Prostate gland (tissue), 2 donors: ENCODE data around the gene ABI3BP. TPM values are rescaled to one million over a fixed set of nuclear protein-coding genes. Genes with fewer than 3 reads are reported as not detected.
A peak's percentile ranks its signal among the peaks of the same experiment; 100 is the strongest.

ENCODE experiments used
- DNase-seq: peaks from one replicate; pipeline ENCODE4 v3.0.0-alpha.2; 2019; ENCODE audit warnings: low spot score
- H3K27ac ChIP-seq, 2 donors: fragments of 200-600 bp; sonication (generic); 2 replicates each; pipeline ENCODE4 v1.5.1; 2017 to 2019
- H3K27me3 ChIP-seq: fragments of 200-600 bp; sonication (generic); replicated peaks from 2 replicates; pipeline ENCODE4 v1.5.1; 2019; ENCODE audit not compliant: insufficient read depth
- H3K36me3 ChIP-seq, 2 donors: fragments of 200-600 bp; sonication (generic); 1 replicate in 1 of 2; 2 replicates in 1 of 2; pipeline versions ENCODE4 v1.5.1 to v1.8.1; 2017 to 2019
- H3K4me1 ChIP-seq: fragments of 200-600 bp; sonication (generic); replicated peaks from 2 replicates; pipeline ENCODE4 v1.5.1; 2019
- H3K4me3 ChIP-seq, 2 donors: fragments of 200-600 bp; sonication (generic); 2 replicates each; pipeline ENCODE4 v1.5.1; 2017 to 2019
- H3K9me3 ChIP-seq: fragments of 200-600 bp; sonication (generic); 2 replicates; pipeline ENCODE4 v1.5.1; 2017
- POLR2A ChIP-seq: fragments of 450-650 bp; IDR thresholded peaks from one replicate; pipeline ENCODE4 v1.6.1; 2016; ENCODE audit warnings: antibody characterized with exemption, mild to moderate bottlenecking
- POLR2AphosphoS5 ChIP-seq: sonication (generic); formaldehyde crosslinking; IDR thresholded peaks from one replicate; pipeline ENCODE4 v1.6.1; 2017; ENCODE audit warnings: antibody characterized with exemption
- WGBS: methylation state at CpG from one replicate; pipeline ENCODE4 v1.1.5; 2018; 5-methylcytosine and 5-hydroxymethylcytosine counted together
- intact Hi-C: fragments of 100-400 bp; cut with DNase I; formaldehyde crosslinking; loops from one replicate; pipeline ENCODE4 v1.14.2; 2022
- total RNA-seq, 2 donors: library from RNA; depleted of rRNA; stranded (reverse); fragments of >200 nt; gene quantifications; one replicate each; pipeline ENCODE4 v1.1.0, GENCODE V29; 2016
- TF ChIP-seq, protein P1 (sequence below), 4 experiments: fragments of 200-600 bp in 2 of 4; fragments of 450-650 bp in 2 of 4; sonication (generic) in 2 of 4; IDR thresholded peaks; 1 replicate in 3 of 4; 2 replicates in 1 of 4; pipeline ENCODE4 v1.5.1; 2016 to 2019; ENCODE audit warnings: antibody characterized with exemption in 4 of 4, mild to moderate bottlenecking in 2 of 4, moderate library complexity in 2 of 4

ABI3BP gene
- total RNA-seq, 2 donors from 2014 or later = 15.3 to 16.6 TPM

DNA sequence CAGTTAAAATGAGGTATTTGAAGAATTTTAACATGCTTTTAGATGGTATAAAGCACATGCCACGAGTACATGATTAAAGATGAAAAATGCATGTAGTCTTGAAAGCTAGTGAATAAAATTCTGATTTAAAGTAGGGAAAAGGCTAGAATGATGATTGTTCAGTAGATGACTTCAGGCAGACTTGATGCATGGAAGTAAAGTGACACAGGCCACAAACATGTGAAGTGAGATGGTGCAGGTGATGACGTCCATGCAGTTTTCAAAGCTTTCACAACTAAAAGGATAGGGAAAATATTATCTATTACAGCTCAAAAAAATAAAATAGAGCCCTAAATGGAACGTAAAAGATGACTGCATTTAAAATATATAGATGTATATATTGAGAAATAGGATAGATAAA lies 143.1 kb downstream of the ABI3BP start:
- Histone ChIP-seq H3K4me3 (no peak overlapping the region), H3K4me1 (no peaks in the 10 kb centered on the region), H3K27me3 (no peaks in the 10 kb centered on the region), H3K9me3 (no peaks in the 10 kb centered on the region), H3K27ac (no peak overlapping the region), H3K36me3 (no peaks in the 10 kb centered on the region)
- 91% methylated on average over 3 of the region's 3 CpGs for WGBS
- TF ChIP-seq POLR2AphosphoS5 (no peak), POLR2A (no peak)
- TF ChIP-seq, protein P1, sequence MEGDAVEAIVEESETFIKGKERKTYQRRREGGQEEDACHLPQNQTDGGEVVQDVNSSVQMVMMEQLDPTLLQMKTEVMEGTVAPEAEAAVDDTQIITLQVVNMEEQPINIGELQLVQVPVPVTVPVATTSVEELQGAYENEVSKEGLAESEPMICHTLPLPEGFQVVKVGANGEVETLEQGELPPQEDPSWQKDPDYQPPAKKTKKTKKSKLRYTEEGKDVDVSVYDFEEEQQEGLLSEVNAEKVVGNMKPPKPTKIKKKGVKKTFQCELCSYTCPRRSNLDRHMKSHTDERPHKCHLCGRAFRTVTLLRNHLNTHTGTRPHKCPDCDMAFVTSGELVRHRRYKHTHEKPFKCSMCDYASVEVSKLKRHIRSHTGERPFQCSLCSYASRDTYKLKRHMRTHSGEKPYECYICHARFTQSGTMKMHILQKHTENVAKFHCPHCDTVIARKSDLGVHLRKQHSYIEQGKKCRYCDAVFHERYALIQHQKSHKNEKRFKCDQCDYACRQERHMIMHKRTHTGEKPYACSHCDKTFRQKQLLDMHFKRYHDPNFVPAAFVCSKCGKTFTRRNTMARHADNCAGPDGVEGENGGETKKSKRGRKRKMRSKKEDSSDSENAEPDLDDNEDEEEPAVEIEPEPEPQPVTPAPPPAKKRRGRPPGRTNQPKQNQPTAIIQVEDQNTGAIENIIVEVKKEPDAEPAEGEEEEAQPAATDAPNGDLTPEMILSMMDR (IDR thresholded peaks at IDR 0.05) = no peak
- intact Hi-C loops = no loop called here
- DNase-seq = no peak

DNA sequence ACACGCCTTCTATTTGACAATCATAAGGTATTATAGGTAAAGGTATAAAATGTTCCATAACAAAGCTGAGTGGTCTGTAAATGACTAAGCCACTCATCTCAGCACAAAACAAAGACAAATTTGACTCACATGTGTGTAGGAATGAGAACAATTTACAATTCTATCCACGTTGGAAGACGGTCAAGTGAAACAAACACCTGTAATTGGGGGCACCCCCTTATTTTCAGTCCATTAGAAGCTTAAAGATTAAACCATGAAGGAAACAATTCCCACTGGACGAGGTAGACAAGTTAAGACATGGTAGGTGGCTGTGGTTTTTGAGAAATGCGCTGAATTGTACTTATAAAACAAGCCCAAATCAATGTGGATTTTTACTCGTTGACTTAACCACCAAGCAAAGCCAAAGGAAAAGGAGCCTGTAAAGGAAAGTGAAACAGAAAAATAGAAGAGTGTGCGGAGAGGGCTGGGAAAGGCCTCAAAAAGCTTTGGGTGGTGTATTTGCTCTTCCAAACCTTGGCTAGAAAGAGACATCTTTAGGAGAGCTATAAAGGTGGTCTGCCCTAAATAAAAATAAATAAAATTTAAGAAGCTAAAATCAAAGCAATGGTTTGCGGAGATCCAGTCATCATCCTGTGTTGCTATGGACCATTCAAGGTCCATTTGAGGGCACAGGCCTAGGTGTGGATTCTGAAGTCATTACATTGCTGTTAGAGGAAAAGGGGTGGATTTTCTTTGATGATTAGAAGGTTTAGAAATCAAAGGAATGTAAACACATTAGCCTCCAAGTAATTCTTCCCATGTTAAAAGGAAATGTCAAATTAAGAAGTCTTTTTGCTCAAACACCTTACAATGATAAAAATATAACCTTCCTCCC lies 148.9 kb downstream of the ABI3BP start:
- Histone ChIP-seq H3K4me1 (no peaks in the 10 kb centered on the region), H3K27ac (peak overlapping the region; percentile 10 to 45), H3K27me3 (no peaks in the 10 kb centered on the region), H3K36me3 (no peaks in the 10 kb centered on the region), H3K9me3 (no peaks in the 10 kb centered on the region), H3K4me3 (no peak overlapping the region)
- peak; percentile 7 for DNase-seq
- WGBS = 42% methylated on average over 8 of the region's 8 CpGs
- intact Hi-C loops = no loop called here
- TF ChIP-seq POLR2AphosphoS5 = peak; percentile 46
- TF ChIP-seq, protein P1 (IDR thresholded peaks at IDR 0.05) = no peak

DNA sequence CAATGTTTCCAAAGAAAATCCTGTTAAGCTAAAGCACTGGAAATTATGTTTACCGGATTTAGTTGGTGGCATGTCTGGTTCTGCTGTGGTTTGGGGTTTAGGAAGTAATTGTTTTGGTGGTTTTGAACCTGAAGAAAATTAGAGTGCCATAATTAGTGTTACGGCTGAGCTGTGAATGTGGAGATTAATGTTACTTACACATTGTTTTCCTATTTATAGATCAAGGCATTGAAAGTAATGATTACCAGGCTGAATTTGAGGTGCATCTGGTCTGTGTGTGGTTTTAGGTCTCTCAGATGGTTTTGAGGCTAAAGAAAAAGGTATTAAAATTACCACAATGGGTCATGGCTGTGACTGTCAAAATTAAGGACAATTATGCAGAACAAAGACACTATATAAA lies 155.1 kb downstream of the ABI3BP start:
- H3K9me3 ChIP-seq = no peaks in the 10 kb centered on the region
- H3K4me1 ChIP-seq = no peaks in the 10 kb centered on the region
- DNase-seq = no peak
- no peak overlapping the region for H3K27ac ChIP-seq
- no peak overlapping the region for H3K4me3 ChIP-seq
- H3K36me3 ChIP-seq = no peaks in the 10 kb centered on the region
- intact Hi-C loops = no loop called here
- TF ChIP-seq, protein P1 (IDR thresholded peaks at IDR 0.05) = no peak
- no peak for TF ChIP-seq POLR2AphosphoS5
- no peak for TF ChIP-seq POLR2A
- H3K27me3 ChIP-seq = no peaks in the 10 kb centered on the region
- WGBS = 82% methylated on average over 2 of the region's 2 CpGs

DNA sequence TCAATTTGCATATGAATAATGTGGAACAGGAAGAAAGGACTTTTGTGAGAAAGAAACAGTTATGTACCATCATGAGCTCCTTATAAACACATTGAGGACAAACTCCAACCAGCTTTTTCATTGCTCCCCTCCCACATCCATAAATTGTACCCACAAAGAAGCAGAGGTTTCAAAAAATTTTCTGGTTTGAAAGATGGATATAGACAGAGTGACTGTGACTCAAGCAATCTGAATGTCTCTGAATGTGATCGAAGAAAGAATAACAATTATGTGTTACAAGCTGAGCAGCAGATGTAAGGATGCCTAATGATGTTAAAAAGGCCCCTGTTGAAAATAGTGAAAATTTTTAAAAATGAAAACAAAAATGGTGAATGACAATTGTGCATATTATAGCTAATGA lies 156.6 kb downstream of the ABI3BP start:
- Histone ChIP-seq H3K36me3 (no peaks in the 10 kb centered on the region), H3K4me3 (no peak overlapping the region), H3K4me1 (no peaks in the 10 kb centered on the region), H3K27ac (no peak overlapping the region), H3K9me3 (no peaks in the 10 kb centered on the region), H3K27me3 (no peaks in the 10 kb centered on the region)
- no peak for DNase-seq
- 100% methylated on average over 1 of the region's 1 CpG for WGBS
- TF ChIP-seq, protein P1 (IDR thresholded peaks at IDR 0.05) = no peak
- TF ChIP-seq POLR2A = no peak
- TF ChIP-seq POLR2AphosphoS5 = no peak
- intact Hi-C loops = no loop called here

DNA sequence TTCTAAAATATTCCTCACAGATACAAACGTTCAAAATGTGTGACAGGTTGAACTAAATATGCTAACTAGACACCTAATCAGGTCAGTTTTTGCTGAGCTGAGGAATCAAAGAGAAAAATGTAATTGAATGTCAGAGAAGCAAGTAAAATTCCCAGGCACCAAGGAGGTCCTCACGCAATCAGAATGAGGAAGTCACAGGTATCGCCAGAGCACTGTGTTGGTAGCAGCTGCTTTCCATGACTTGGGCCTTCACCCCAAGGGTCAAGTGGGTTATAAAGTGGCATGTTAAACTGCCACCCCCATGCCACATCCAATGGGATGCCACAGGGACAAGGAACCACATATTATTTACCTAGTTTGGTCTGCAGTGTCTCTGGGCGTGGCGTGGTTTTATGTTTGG lies 158.9 kb downstream of the ABI3BP start:
- WGBS = 91% methylated on average over 5 of the region's 5 CpGs

More for the DNA sequence above, 158.9 kb downstream of the ABI3BP start:
- no peak for DNase-seq
- TF ChIP-seq POLR2AphosphoS5 (no peak), POLR2A (no peak)
- TF ChIP-seq, protein P1 (IDR thresholded peaks at IDR 0.05) = no peak
- Histone ChIP-seq H3K4me1 (no peaks in the 10 kb centered on the region), H3K4me3 (no peak overlapping the region), H3K9me3 (no peaks in the 10 kb centered on the region), H3K36me3 (no peaks in the 10 kb centered on the region), H3K27me3 (no peaks in the 10 kb centered on the region), H3K27ac (no peak overlapping the region)
- intact Hi-C loops = no loop called here
